Measurements from ENCODE around the gene ZNF154. TPM values are rescaled to one million over a fixed set of nuclear protein-coding genes. Genes with fewer than 3 reads are reported as not detected.
A peak's percentile ranks its signal among the peaks of the same experiment; 100 is the strongest.

ZNF154 gene
- polyA plus RNA-seq, 1 experiment: 1.5 TPM

- no peak for DNase-seq (ENCODE audit: low read depth)
- H3K36me3 ChIP-seq (ENCODE audit: control insufficient read depth, insufficient read depth, low read length): no peaks in the 10 kb centered on the region
- TF ChIP-seq CTCF (IDR thresholded peaks at IDR 0.05; ENCODE audit: insufficient read depth, low read depth, low read length): no peak
- no peaks in the 10 kb centered on the region for H3K27me3 ChIP-seq (ENCODE audit: control insufficient read depth, insufficient read depth, low read length)
- no peak overlapping the region for H3K4me3 ChIP-seq (ENCODE audit: low read depth, low read length)
- POLR2A ChIA-PET: no interaction called here
- CTCF ChIA-PET: no interaction called here
These were observed 41.8 kb downstream of the ZNF154 start for GRCh38 chr19:57667228-57667627.

- CTCF ChIA-PET: interaction anchor here (1.2 kb wide), 1 partner anchor 14 kb away, joined by 3 read pairs; no protein-coding TSS in a partner anchor
- DNase-seq (ENCODE audit: low read depth): no peak
These were observed 43.7 kb downstream of the ZNF154 start for GRCh38 chr19:57665261-57665806.

GRCh38 chr19:57664269-57665127 lies 44.5 kb downstream of the ZNF154 start:
- DNase-seq (ENCODE audit: low read depth): peak; percentile 3
- TF ChIP-seq CTCF (IDR thresholded peaks at IDR 0.05; ENCODE audit: insufficient read depth, low read depth, low read length): no peak
- Histone ChIP-seq H3K4me3 (ENCODE audit: low read depth, low read length) (peak overlapping the region; percentile 57), H3K27me3 (ENCODE audit: control insufficient read depth, insufficient read depth, low read length) (no peaks in the 10 kb centered on the region), H3K36me3 (ENCODE audit: control insufficient read depth, insufficient read depth, low read length) (no peaks in the 10 kb centered on the region)
- CTCF ChIA-PET: interaction anchor here (1.2 kb wide), 1 partner anchor 13 kb away, joined by 3 read pairs; no protein-coding TSS in a partner anchor
- POLR2A ChIA-PET: no interaction called here

More at GRCh38 chr19:57665261-57665806, 43.7 kb downstream of the ZNF154 start:
- H3K4me3 ChIP-seq (ENCODE audit: low read depth, low read length): no peak overlapping the region
- H3K36me3 ChIP-seq (ENCODE audit: control insufficient read depth, insufficient read depth, low read length): no peaks in the 10 kb centered on the region
- no peaks in the 10 kb centered on the region for H3K27me3 ChIP-seq (ENCODE audit: control insufficient read depth, insufficient read depth, low read length)
- no peak for TF ChIP-seq CTCF (IDR thresholded peaks at IDR 0.05; ENCODE audit: insufficient read depth, low read depth, low read length)
- POLR2A ChIA-PET: no interaction called here

GRCh38 chr19:57656346-57656745 lies 52.7 kb downstream of the ZNF154 start:
- no peaks in the 10 kb centered on the region for H3K36me3 ChIP-seq (ENCODE audit: control insufficient read depth, insufficient read depth, low read length)
- H3K27me3 ChIP-seq (ENCODE audit: control insufficient read depth, insufficient read depth, low read length): no peaks in the 10 kb centered on the region
- CTCF ChIA-PET: interaction anchor here (1.3 kb wide), 1 partner anchor 20 kb away, joined by 3 read pairs; no protein-coding TSS in a partner anchor
- no peak overlapping the region for H3K4me3 ChIP-seq (ENCODE audit: low read depth, low read length)
- no peak for TF ChIP-seq CTCF (IDR thresholded peaks at IDR 0.05; ENCODE audit: insufficient read depth, low read depth, low read length)
- DNase-seq (ENCODE audit: low read depth): no peak
- POLR2A ChIA-PET: no interaction called here

- Histone ChIP-seq H3K4me3 (ENCODE audit: low read depth, low read length) (no peak overlapping the region), H3K27me3 (ENCODE audit: control insufficient read depth, insufficient read depth, low read length) (no peaks in the 10 kb centered on the region), H3K36me3 (ENCODE audit: control insufficient read depth, insufficient read depth, low read length) (no peaks in the 10 kb centered on the region)
- no peak for TF ChIP-seq CTCF (IDR thresholded peaks at IDR 0.05; ENCODE audit: insufficient read depth, low read depth, low read length)
- CTCF ChIA-PET: interaction anchor here (1.3 kb wide), 1 partner anchor 21 kb away, joined by 3 read pairs; no protein-coding TSS in a partner anchor
- DNase-seq (ENCODE audit: low read depth): no peak
- POLR2A ChIA-PET: no interaction called here
These were observed 53.6 kb downstream of the ZNF154 start for GRCh38 chr19:57655443-57655842.
